DND-41 (cell line): ENCODE measurements around the gene LMAN2.

Experiments used
- ATAC-seq: fragments of 200-7000 bp; cut with Tn5 transposase; 3 replicates; pipeline ENCODE4 v1.9.1; 2021; ENCODE audit warnings: low read depth; ENCODE audit not compliant: insufficient read depth
- DNase-seq: peaks from one replicate; pipeline ENCODE4 v3.0.0-alpha.2; 2020
- H2AFZ ChIP-seq: 2 replicates; pipeline ENCODE4 v1.6.0; 2012; ENCODE audit warnings: low read depth, low read length
- H3K27ac ChIP-seq: 2 replicates; pipeline ENCODE4 v1.5.1; 2012; ENCODE audit warnings: low read length, inconsistent platforms
- H3K27me3 ChIP-seq: fragments of 200-600 bp; sonication (generic); 2 replicates; pipeline ENCODE4 v1.6.0; 2012; ENCODE audit warnings: low read length, mild to moderate bottlenecking, inconsistent platforms; ENCODE audit not compliant: insufficient read depth, poor library complexity
- H3K36me3 ChIP-seq: 2 replicates; pipeline ENCODE4 v1.5.1; 2012; ENCODE audit warnings: low read length, inconsistent platforms; ENCODE audit not compliant: insufficient read depth
- H3K4me1 ChIP-seq: 2 replicates; pipeline ENCODE4 v1.5.1; 2012; ENCODE audit warnings: mild to moderate bottlenecking, low read length; ENCODE audit not compliant: insufficient read depth
- H3K4me2 ChIP-seq: 2 replicates; pipeline ENCODE4 v1.6.0; 2012; ENCODE audit warnings: mild to moderate bottlenecking, moderate library complexity, low read length, inconsistent platforms; ENCODE audit not compliant: insufficient read depth
- H3K4me3 ChIP-seq, 2 experiments: fragments of 200-600 bp in 1 of 2; shearing (Covaris generic) in 1 of 2; 2 replicates each; pipeline ENCODE4 v1.5.1; 2012 to 2016; ENCODE audit warnings: inconsistent platforms in 2 of 2, low read length in 2 of 2, mild to moderate bottlenecking in 2 of 2, low read depth in 1 of 2, moderate library complexity in 1 of 2
- H3K79me2 ChIP-seq: 2 replicates; pipeline ENCODE4 v1.6.0; 2012; ENCODE audit warnings: low read length, inconsistent platforms; ENCODE audit not compliant: insufficient read depth
- H3K9ac ChIP-seq: 2 replicates; pipeline ENCODE4 v1.6.0; 2012; ENCODE audit warnings: low read depth, mild to moderate bottlenecking, inconsistent platforms, low read length, moderate library complexity
- H3K9me3 ChIP-seq: 2 replicates; pipeline ENCODE4 v1.5.1; 2012; ENCODE audit warnings: low read length, moderate library complexity, mild to moderate bottlenecking, inconsistent platforms; ENCODE audit not compliant: insufficient read depth, severe bottlenecking
- H4K20me1 ChIP-seq: 2 replicates; pipeline ENCODE4 v1.6.0; 2012; ENCODE audit warnings: low read length; ENCODE audit not compliant: insufficient read depth
- EZH2 ChIP-seq: IDR thresholded peaks from 3 replicates; pipeline ENCODE4 v1.6.1; 2012; ENCODE audit warnings: borderline replicate concordance, low read depth, mild to moderate bottlenecking, moderate library complexity, low read length, inconsistent platforms; ENCODE audit not compliant: severe bottlenecking
- TF ChIP-seq, protein P1 (sequence below): IDR thresholded peaks from 2 replicates; pipeline ENCODE4 v1.5.1; 2012; ENCODE audit warnings: borderline replicate concordance, low read length, moderate library complexity, mild to moderate bottlenecking; ENCODE audit not compliant: poor library complexity, severe bottlenecking; ENCODE audit errors: extremely low read depth

LMAN2 gene

DNA sequence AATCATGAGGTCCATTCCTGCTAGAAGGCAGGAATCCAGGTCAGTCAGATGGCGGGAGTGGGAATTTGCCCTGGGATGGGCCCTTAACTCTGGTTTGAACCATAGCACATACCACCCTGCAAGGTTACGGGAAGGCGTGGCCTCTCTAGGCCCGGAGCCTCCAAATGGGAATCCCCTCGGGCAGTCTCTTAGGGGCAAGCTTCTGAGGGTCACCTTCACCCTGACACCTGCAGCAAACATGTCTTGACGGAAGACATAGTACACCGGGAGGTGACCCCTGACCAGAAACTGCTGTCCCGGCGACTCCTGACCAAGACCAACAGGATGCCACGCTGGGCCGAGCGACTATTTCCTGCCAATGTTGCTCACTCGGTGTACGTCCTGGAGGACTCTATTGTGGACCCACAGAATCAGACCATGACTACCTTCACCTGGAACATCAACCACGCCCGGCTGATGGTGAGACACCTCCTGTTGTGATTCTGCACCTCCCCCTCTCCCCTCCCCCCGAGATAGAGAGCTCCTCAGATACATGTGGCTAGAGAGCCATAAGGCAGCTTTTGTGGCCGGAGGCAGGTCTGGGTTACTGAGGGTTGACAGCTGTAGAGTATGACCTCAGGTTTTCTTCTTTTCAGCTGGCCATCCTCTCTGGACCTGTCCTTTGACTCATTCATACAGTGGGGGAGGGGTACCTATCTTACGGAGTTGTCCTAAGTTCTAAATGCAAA is 46.9 kb downstream of the LMAN2 start:
- DNase-seq, result no peak
- no peak for ATAC-seq
- H3K79me2 ChIP-seq, result peaks cover 72% of the 10 kb centered on the region
- H3K9me3 ChIP-seq, result no peaks in the 10 kb centered on the region
- H3K4me3 ChIP-seq, result peak overlapping the region; percentile 53 to 69
- peak overlapping the region; percentile 86 for H2AFZ ChIP-seq
- H3K9ac ChIP-seq, result peak overlapping the region; percentile 96
- no peak for TF ChIP-seq EZH2
- TF ChIP-seq, protein P1, sequence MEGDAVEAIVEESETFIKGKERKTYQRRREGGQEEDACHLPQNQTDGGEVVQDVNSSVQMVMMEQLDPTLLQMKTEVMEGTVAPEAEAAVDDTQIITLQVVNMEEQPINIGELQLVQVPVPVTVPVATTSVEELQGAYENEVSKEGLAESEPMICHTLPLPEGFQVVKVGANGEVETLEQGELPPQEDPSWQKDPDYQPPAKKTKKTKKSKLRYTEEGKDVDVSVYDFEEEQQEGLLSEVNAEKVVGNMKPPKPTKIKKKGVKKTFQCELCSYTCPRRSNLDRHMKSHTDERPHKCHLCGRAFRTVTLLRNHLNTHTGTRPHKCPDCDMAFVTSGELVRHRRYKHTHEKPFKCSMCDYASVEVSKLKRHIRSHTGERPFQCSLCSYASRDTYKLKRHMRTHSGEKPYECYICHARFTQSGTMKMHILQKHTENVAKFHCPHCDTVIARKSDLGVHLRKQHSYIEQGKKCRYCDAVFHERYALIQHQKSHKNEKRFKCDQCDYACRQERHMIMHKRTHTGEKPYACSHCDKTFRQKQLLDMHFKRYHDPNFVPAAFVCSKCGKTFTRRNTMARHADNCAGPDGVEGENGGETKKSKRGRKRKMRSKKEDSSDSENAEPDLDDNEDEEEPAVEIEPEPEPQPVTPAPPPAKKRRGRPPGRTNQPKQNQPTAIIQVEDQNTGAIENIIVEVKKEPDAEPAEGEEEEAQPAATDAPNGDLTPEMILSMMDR, result no peak
- H3K36me3 ChIP-seq, result peaks cover 63% of the 10 kb centered on the region
- no peaks in the 10 kb centered on the region for H3K27me3 ChIP-seq
- H4K20me1 ChIP-seq, result peaks cover 49% of the 10 kb centered on the region
- peak overlapping the region; percentile 99 for H3K4me2 ChIP-seq
- peak overlapping the region; percentile 70 for H3K27ac ChIP-seq
- H3K4me1 ChIP-seq, result peaks cover 76% of the 10 kb centered on the region

DNA sequence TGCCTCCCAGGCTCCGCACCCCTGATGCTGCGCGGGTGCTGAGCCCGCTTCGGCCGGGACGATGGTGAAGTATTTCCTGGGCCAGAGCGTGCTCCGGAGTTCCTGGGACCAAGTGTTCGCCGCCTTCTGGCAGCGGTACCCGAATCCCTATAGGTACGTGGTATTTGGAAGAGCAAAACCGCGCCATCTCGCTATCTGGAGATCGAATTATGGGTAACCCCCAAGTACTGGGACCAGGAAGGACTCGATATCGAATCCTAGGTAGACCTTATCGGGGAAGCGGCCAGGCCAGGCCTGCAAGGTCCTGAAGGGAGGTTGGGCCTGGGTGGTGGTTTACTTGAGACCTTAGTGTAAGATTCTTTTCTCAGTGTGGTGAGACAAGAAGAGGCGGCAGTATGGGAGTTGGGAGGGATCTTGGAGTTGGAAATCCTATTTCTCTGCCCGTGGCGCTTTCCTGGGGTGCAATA is 47.5 kb downstream of the LMAN2 start:
- no peak for ATAC-seq
- Histone ChIP-seq H3K4me1 (peaks cover 76% of the 10 kb centered on the region), H3K79me2 (peaks cover 66% of the 10 kb centered on the region), H2AFZ (peak overlapping the region; percentile 86), H3K4me2 (peak overlapping the region; percentile 99), H3K9me3 (no peaks in the 10 kb centered on the region), H4K20me1 (peaks cover 49% of the 10 kb centered on the region), H3K36me3 (peaks cover 57% of the 10 kb centered on the region), H3K27me3 (no peaks in the 10 kb centered on the region), H3K4me3 (peak overlapping the region; percentile 53 to 69), H3K27ac (peak overlapping the region; percentile 70), H3K9ac (peak overlapping the region; percentile 96)
- TF ChIP-seq, protein P1, result no peak
- no peak for TF ChIP-seq EZH2
- DNase-seq, result no peak

DNA sequence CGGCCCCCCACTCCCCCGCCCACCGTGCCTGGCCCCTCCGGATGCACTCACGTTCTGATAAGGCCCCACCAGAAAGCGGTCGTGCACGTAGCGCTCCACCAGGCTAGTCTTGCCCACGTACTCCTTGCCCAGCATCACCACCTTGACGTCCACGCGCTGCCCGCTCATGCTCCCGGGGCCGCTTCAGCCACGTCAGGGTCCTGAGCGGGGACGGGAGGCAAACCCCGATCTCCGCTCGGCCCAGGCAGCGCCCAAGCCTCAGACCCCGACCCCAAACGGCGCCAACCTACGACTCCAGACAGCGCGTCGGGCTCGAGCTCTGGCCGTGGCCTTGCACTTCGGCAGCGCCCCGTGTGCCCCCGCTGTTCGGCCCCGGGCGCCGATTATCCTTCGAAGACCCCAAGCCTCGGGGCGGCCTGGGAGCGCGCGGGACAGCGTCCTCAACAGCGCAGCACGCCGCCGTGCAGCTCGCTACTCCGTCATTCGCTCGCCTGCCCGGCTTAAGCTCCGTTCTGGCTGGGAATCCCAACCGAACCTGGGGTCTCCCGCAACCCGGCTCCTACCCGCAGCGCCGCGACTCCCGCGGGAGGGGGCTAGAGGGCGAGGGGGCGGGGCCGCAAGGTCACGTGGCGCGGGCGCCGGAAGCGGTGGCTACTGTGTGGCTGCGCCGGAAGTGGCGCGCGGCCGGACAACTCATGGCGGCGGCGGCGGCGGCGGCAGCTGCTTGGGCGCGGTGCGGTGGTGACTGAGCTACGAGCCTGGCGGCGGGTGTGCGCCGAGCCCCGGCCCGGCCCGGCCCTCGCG is 48.1 kb downstream of the LMAN2 start, which contains the start of the genes PRELID1 and RAB24:
Gene PRELID1 (plus strand): TSS at position 679 of the 804 bp plus-strand sequence. CDS start 187 bp downstream, outside the sequence.
Gene RAB24 (minus strand): TSS at position 599 of the 804 bp plus-strand sequence. CDS start 431 bp downstream, at position 168.
- Histone ChIP-seq H3K79me2 (peaks cover 61% of the 10 kb centered on the region), H2AFZ (peak within 1 kb of the TSS; percentile 98), H3K4me3 (peak within 1 kb of the TSS; percentile 53 to 69), H4K20me1 (peaks cover 50% of the 10 kb centered on the region), H3K4me2 (peak within 1 kb of the TSS; percentile 99), H3K27ac (peak within 1 kb of the TSS; percentile 70), H3K4me1 (peaks cover 79% of the 10 kb centered on the region), H3K27me3 (no peaks in the 10 kb centered on the region), H3K36me3 (peaks cover 57% of the 10 kb centered on the region), H3K9me3 (no peaks in the 10 kb centered on the region), H3K9ac (peak within 1 kb of the TSS; percentile 96)
- DNase-seq (peak; percentile 89), ATAC-seq (peak; percentile 62)
- TF ChIP-seq, protein P1, result peak; percentile 43
- no peak for TF ChIP-seq EZH2
